ENCODE data around the gene TRUB1.
"Not testable (repeated sequence)": the region's sequence is repeated elsewhere in the genome, so short reads cannot be mapped to it uniquely, and the experiment has no call there.

The TRUB1 gene
- 5.0 to 40.6 (median 22.7) reads per million in 18 experiments for total RNA-seq

GRCh38 chr10:114937962-114938855 is at the start of gene TRUB1:
Gene TRUB1, plus strand, starts transcription at chr10:114938195. Its CDS starts 59 bp downstream, at chr10:114938254.
- DNase-seq = peak; percentile 88 to 93

GRCh38 chr10:114893251-114893650 is 44.7 kb upstream of the TRUB1 start:
- DNase-seq = no peak

- DNase-seq = no peak
Observed at GRCh38 chr10:114894911-114895310, 43.1 kb upstream of the TRUB1 start.

GRCh38 chr10:114897011-114897410 is 41.0 kb upstream of the TRUB1 start:
- not testable (repeated sequence) for DNase-seq

- DNase-seq = no peak
Observed at GRCh38 chr10:114897593-114897992, 40.4 kb upstream of the TRUB1 start.

GRCh38 chr10:114899982-114900381 is 38.0 kb upstream of the TRUB1 start:
- DNase-seq = no peak

GRCh38 chr10:114900658-114901057 is 37.3 kb upstream of the TRUB1 start:
- DNase-seq = no peak

GRCh38 chr10:114902151-114902550 is 35.8 kb upstream of the TRUB1 start:
- DNase-seq = no peak

GRCh38 chr10:114905450-114905849 is 32.5 kb upstream of the TRUB1 start:
- no peak for DNase-seq

GRCh38 chr10:114906981-114907380 is 31.0 kb upstream of the TRUB1 start:
- DNase-seq = no peak

- no peak for DNase-seq
Observed at GRCh38 chr10:114908896-114909295, 29.1 kb upstream of the TRUB1 start.

GRCh38 chr10:114911052-114911711 is 26.8 kb upstream of the TRUB1 start:
- DNase-seq = no peak

GRCh38 chr10:114911801-114912469 is 26.1 kb upstream of the TRUB1 start:
- DNase-seq = no peak

- no peak for DNase-seq
Observed at GRCh38 chr10:114912470-114912859, 25.5 kb upstream of the TRUB1 start.

- no peak for DNase-seq
Observed at GRCh38 chr10:114914560-114914959, 23.4 kb upstream of the TRUB1 start.

GRCh38 chr10:114915294-114915693 is 22.7 kb upstream of the TRUB1 start:
- DNase-seq = no peak

- no peak for DNase-seq
Observed at GRCh38 chr10:114916653-114917052, 21.3 kb upstream of the TRUB1 start.

- no peak for DNase-seq
Observed at GRCh38 chr10:114917459-114917858, 20.5 kb upstream of the TRUB1 start.

- no peak for DNase-seq
Observed at GRCh38 chr10:114917927-114918672, 19.9 kb upstream of the TRUB1 start.

GRCh38 chr10:114920459-114920858 is 17.5 kb upstream of the TRUB1 start:
- DNase-seq = no peak

- DNase-seq = no peak
Observed at GRCh38 chr10:114922003-114922402, 16.0 kb upstream of the TRUB1 start.

GRCh38 chr10:114923551-114923950 is 14.4 kb upstream of the TRUB1 start:
- DNase-seq = no peak
